ENCODE data around the gene LAMTOR1.

LAMTOR1 gene

DNA sequence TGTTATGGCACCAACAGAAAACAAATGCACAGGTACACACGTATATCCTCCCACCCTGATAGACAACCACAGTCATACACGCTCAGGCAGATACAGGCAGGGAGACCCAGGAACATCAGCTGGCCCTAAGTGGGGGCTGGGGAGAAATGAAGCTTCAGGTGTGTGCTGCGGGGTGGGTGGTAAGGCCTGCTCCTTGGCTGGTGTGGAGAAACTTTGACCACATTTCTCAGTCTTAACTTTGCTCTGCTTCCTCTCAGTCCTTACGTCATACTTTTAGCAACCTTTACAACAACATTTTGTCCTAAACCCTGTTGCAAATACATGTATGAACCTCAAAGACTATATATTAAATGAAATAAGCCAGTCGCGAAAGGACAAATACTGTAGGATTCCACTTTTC lies 16.1 kb upstream of the LAMTOR1 start:
- no peak for DNase-seq (ENCODE audit: low read depth)

GRCh38 chr11:72116019-72116755 lies 13.1 kb upstream of the LAMTOR1 start:
- DNase-seq (ENCODE audit: low read depth): no peak

DNA sequence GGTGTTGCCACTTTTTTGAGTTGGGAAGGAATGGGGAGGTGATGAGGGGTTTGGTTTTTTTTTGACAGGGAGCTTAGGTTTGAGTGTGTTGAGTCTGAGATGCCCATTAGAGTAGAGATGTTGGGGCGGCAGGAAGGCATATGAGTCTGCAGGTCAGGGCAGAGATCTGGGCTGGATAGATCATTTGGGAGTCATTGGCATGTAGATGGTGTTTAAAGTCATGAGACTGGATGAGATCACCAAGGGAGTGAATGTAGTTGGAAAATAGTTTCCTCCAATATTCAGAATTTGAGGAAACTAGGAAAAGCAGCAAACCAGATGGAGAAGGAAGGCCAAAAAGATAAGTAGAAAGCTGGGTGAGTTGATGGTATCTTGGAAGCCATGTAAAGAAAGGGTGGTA lies 11.5 kb upstream of the LAMTOR1 start:
- no peak for DNase-seq (ENCODE audit: low read depth)

GRCh38 chr11:72112978-72113808 lies 10.1 kb upstream of the LAMTOR1 start:
- no peak for DNase-seq (ENCODE audit: low read depth)

- peak; percentile 99 for DNase-seq (ENCODE audit: low read depth)
Observed at GRCh38 chr11:72112143-72112977, 9.3 kb upstream of the LAMTOR1 start, which contains the start of gene ANAPC15. ANAPC15 (minus strand) TSS chr11:72112695; CDS start chr11:72111276, 1,419 bp downstream.

DNA sequence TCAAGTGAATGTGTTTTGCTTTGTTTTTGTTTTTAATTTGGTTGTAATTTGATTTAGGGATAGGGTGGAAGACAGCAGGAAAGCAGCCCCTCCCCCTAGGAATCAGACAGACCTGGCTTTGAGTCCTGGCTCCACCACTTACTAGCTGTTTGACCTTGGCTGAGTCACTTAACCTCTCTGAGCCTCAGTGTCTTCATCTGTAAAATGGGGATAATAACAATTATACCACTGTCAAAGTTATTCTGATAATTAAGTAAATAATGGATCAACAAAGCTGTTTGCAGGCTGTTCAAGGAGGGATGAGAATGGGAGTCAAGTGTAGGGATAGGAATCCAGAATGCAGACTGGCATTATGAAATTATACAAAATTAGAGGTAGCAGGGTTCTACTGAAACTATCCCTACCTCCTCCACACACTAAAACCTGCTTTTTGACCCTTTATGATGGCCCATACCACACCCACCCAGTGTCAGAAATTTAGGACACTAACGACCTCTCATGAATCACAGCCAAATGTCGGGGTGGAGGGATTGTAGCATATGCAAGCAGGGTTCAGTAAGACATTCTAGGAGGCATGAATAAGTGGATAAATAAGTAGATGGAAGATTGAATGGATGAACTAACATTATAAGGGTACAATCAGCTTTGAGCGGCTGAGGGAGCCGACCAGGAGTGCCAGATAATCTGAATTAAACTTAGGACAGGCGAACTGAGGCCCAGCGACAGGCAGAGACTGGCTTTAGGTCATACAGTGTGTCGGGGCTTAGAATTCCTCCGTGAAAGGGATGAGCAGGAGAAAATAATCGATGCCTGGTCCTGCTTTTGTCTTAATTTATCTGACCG lies 8.4 kb upstream of the LAMTOR1 start:
- DNase-seq (ENCODE audit: low read depth): no peak

DNA sequence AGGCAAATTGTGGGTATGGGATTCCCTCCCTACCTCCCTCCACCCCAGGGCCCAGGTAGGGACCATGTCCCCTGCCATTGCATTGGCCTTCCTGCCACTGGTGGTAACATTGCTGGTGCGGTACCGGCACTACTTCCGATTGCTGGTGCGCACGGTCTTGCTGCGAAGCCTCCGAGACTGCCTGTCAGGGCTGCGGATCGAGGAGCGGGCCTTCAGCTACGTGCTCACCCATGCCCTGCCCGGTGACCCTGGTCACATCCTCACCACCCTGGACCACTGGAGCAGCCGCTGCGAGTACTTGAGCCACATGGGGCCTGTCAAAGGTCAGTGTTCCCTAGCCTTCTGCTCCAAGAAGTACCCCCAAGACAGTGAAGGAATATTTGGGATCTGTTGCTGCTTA lies 2.8 kb upstream of the LAMTOR1 start, which contains the start of gene TOMT:
TOMT (plus strand) TSS at position 37 of the 400 bp plus-strand sequence; CDS start at position 65, 28 bp downstream.
- DNase-seq (ENCODE audit: low read depth): no peak

- no peak for DNase-seq (ENCODE audit: low read depth)
Observed at GRCh38 chr11:72103754-72104167, 664 bp upstream of the LAMTOR1 start.

DNA sequence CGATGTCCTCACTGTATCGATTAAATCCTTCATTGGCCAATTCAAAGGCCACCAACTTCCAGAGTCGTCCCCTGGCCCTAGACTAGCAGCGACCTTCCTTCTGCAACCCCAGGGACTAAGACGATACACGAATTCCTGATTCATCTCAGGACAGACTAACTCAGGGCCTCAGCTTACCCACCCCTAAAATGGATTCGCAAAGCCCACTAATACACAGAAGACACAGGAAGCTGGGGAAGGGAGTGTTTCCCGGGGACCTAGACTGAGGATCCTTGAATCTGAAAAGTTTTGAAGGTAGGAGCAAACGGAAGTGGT lies 509 bp downstream of the LAMTOR1 start:
- DNase-seq (ENCODE audit: low read depth): no peak

DNA sequence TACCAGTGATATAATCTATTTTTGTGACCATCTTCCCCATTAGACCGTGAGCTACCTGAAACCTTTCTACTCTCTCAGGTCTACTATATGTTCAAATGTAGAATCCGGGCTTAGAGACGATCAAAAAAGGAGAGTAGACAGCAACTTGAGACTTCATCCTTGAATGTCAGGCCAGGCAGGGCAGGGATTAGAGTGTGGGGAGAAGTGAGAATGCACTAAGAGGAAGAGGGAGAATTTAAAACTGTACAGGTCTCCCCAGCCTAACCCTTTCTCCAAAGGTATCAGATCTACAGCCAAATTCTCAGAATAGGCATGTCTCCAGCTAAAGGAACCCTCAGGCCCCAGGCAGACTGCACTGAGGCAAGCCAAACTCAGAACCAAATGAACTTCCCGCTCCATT lies 935 bp downstream of the LAMTOR1 start:
- no peak for DNase-seq (ENCODE audit: low read depth)

- no peak for DNase-seq (ENCODE audit: low read depth)
Observed at GRCh38 chr11:72100462-72100861, 2.6 kb downstream of the LAMTOR1 start.

DNA sequence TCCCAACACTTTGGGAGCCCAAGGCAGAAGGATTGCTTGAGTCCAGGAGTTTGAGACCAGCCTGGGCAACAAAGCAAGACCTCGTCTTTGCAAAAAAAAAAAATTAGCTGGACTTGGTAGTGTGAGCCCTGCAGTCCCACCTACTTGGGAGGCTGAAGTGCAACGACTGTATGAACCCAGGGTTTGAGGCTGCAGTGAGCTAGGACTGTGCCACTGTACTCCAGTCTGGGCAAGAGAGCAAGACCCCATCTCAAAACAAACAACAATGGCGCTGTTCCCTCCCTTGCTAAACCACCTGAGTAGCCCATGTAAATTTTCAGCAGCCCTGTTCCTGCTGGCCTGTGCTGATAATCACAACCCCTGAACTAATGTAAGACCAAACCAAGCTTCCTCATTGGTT lies 3.1 kb downstream of the LAMTOR1 start:
- DNase-seq (ENCODE audit: low read depth): no peak

DNA sequence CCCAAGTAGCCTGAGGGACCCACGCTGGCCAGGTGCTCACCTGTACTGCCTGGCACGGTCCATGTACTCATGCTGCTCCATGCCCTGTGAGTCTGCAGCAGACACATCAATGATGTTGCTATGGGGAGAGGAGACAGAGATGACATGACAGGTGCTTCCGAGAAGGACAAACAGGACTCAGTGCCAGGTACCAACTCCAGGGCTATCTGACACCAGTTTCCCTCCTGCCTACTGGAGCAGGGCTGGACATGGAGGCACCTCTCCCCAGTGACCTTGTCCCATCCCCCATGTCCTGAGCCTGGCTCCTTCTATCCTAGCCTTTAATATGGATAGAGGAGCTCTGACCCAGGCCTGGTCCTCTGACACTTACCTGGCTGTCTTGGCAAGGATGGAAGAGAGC lies 4.4 kb downstream of the LAMTOR1 start:
- DNase-seq (ENCODE audit: low read depth): no peak

DNA sequence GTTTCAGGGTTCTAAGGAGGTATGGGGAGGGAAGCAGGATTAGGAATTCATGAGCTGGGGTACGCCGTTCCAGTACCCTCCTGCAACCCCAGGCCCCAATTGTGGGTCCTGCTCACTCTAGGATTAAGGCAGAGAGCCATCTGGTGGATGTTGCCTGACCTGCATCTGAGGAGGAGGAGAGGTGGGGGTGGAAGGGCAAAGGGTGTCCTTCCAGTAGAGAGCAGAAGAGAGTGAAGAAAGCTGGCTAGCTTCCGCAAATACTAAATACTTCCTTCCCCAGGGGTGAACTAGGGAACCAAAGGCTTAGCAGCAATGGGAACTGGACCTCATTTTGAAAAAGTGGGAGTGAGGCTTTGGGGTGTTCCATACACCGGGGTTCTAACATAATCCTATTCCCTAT lies 11.8 kb downstream of the LAMTOR1 start:
- DNase-seq (ENCODE audit: low read depth): no peak

DNA sequence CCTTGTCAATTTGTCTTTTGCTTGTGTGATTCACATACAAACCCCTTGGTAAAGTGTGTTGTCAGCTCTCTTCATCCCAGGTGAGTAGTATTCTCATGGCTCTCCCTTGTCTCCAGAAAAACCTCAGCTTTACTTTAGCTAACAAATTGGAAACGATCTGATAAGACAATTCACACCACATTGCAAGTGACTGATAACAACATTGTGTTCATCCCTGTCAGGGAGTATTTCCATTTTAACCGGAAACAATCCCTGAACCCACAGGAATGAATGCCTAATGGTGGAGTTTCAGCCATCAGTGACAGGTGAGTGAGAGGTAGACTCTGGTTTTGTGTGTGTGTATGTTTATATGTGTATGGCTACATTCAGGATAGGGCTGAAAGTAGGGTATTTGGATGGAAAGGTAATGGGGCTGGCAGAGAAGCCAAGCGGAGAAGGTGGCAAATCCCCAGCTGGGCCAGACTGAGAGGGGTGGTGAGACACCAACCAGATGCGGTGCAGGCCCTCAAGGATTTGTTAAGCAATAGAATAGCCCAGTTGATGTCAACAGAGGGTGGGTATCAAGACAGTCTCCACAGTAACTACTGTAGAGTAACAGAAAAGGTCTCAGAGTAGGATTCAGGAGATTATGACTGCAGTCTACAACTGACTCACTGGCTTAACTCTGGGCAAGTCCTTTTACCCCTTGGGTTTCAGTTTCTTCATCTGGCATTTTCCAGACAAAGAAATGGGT lies 14.9 kb downstream of the LAMTOR1 start:
- DNase-seq (ENCODE audit: low read depth): no peak

- no peak for DNase-seq (ENCODE audit: low read depth)
Observed at GRCh38 chr11:72085621-72086351, 17.3 kb downstream of the LAMTOR1 start.

- DNase-seq (ENCODE audit: low read depth): no peak
Observed at GRCh38 chr11:72084965-72085364, 18.1 kb downstream of the LAMTOR1 start.

DNA sequence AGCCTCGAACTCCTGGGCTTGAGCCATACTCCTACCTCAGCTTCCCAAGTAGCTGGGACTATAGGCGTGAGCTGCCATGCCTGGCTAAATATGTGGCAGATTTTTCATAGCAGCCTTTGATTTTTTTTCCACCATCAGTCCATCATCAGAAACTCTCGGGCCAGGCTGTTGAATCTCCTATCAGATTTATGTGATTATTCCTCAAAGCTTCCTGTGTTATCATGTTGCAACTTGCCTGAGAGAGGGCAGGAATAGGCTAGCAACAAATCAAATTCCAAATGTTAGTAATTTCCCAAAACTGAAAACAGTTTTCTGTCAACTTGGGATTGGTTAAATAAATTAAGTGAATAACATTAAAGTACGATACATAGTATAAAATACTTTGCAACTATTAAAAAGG lies 19.0 kb downstream of the LAMTOR1 start:
- DNase-seq (ENCODE audit: low read depth): no peak

GRCh38 chr11:72083414-72083813 lies 19.7 kb downstream of the LAMTOR1 start:
- DNase-seq (ENCODE audit: low read depth): no peak

DNA sequence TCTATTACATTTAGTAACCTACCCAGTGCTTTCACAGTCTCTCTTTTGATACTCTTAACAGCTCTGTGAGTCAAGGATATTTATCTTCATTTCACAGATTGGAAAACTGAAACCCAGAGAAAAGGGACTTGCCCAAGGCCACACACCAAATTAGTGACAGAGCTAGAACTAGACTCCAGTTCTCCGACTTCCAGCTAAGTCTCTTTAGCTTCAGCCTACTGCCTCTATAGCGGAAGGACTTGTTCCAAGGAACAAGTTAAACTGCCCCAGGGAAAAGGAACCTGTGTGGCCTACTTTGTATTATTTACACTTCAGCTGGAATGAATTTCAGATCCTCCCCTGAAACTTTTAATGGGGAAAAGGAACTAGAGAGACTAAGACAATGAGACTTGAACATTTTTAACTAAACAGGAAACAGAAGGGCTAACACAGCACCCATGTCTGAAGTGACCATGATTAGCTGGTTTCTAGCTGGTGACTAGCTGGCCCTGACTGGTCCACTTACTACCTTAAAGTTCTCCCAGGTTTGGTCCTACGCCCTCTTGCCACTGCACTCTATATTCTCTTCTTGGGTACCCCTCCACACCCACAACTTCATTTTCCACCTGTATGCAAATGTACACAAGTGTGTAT lies 21.2 kb downstream of the LAMTOR1 start:
- no peak for DNase-seq (ENCODE audit: low read depth)
